ENCODE results near the gene FAM209A.
A peak's percentile ranks its signal among the peaks of the same experiment; 100 is the strongest.

Gene FAM209A

GRCh38 chr20:56565511-56565910 lies 41.0 kb downstream of the FAM209A start:
- H3K4me3 ChIP-seq (ENCODE audit: low read depth, low read length), result no peak overlapping the region
- no peak for DNase-seq (ENCODE audit: low read depth)
- no peak for TF ChIP-seq CTCF (IDR thresholded peaks at IDR 0.05; ENCODE audit: control insufficient read depth, extremely low read depth, insufficient read depth)

GRCh38 chr20:56566621-56567020 lies 42.1 kb downstream of the FAM209A start:
- TF ChIP-seq CTCF (IDR thresholded peaks at IDR 0.05; ENCODE audit: control insufficient read depth, extremely low read depth, insufficient read depth), result no peak
- peak; percentile 7 for DNase-seq (ENCODE audit: low read depth)
- H3K4me3 ChIP-seq (ENCODE audit: low read depth, low read length), result no peak overlapping the region

GRCh38 chr20:56570832-56571231 lies 46.3 kb downstream of the FAM209A start:
- DNase-seq (ENCODE audit: low read depth), result no peak
- no peak overlapping the region for H3K4me3 ChIP-seq (ENCODE audit: low read depth, low read length)
- TF ChIP-seq CTCF (IDR thresholded peaks at IDR 0.05; ENCODE audit: control insufficient read depth, extremely low read depth, insufficient read depth), result no peak

GRCh38 chr20:56572172-56572571 lies 47.6 kb downstream of the FAM209A start:
- DNase-seq (ENCODE audit: low read depth), result no peak
- no peak for TF ChIP-seq CTCF (IDR thresholded peaks at IDR 0.05; ENCODE audit: control insufficient read depth, extremely low read depth, insufficient read depth)
- H3K4me3 ChIP-seq (ENCODE audit: low read depth, low read length), result no peak overlapping the region

- DNase-seq (ENCODE audit: low read depth), result no peak
- H3K4me3 ChIP-seq (ENCODE audit: low read depth, low read length), result no peak overlapping the region
- TF ChIP-seq CTCF (IDR thresholded peaks at IDR 0.05; ENCODE audit: control insufficient read depth, extremely low read depth, insufficient read depth), result no peak
Observed at GRCh38 chr20:56573986-56574385, 49.4 kb downstream of the FAM209A start.

GRCh38 chr20:56574531-56575142 lies 50.1 kb downstream of the FAM209A start:
- no peak for DNase-seq (ENCODE audit: low read depth)
- H3K4me3 ChIP-seq (ENCODE audit: low read depth, low read length), result no peak overlapping the region
- TF ChIP-seq CTCF (IDR thresholded peaks at IDR 0.05; ENCODE audit: control insufficient read depth, extremely low read depth, insufficient read depth), result no peak

GRCh38 chr20:56575157-56575556 lies 50.6 kb downstream of the FAM209A start:
- H3K4me3 ChIP-seq (ENCODE audit: low read depth, low read length), result no peak overlapping the region
- no peak for DNase-seq (ENCODE audit: low read depth)
- no peak for TF ChIP-seq CTCF (IDR thresholded peaks at IDR 0.05; ENCODE audit: control insufficient read depth, extremely low read depth, insufficient read depth)

Data from LNCaP clone FGC (cell line).